Stimulated activated CD4-positive, alpha-beta T cell treated with anti-CD3 and anti-CD28 coated beads, Interleukin-4, amount 100 ng/mL, for 4 hours (primary cell): ENCODE data around the gene CCDC88C.
"Not testable (repeated sequence)": the region's sequence is repeated elsewhere in the genome, so short reads cannot be mapped to it uniquely, and the experiment has no call there.

ENCODE experiments used
- DNase-seq, 2 experiments: peaks; one replicate each; pipeline ENCODE4 v3.0.0-alpha.2; 2020

The CCDC88C gene

GRCh38 chr14:91417983-91418386 lies 365 bp upstream of the CCDC88C start:
- peak; percentile 65 to 66 for DNase-seq

DNA sequence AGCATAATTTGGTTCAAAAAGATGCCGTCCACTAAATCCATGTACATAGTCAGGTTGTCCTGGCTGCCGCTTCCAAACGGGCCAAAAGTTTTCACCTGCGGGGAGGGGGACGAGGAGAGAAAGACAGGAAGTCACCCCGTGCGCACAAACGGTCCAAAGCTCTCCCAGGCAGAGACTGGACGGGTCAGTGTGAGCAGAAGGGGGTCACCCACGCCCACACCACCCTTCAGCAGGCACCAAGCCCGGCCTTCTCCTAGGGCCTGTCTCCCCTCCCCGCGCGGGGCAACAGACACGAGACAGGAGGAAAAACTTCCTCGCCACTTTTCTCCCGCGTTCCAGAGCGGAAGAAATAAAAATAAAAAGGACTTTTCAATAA lies 888 bp downstream of the CCDC88C start:
- DNase-seq = no peak

- peak; percentile 41 to 61 for DNase-seq
Observed at GRCh38 chr14:91415794-91416743, 1.6 kb downstream of the CCDC88C start.

- DNase-seq = no peak
Observed at GRCh38 chr14:91414475-91414833, 3.2 kb downstream of the CCDC88C start.

- DNase-seq = peak in 1 of 2 experiments; percentile 40
Observed at GRCh38 chr14:91413547-91414474, 3.8 kb downstream of the CCDC88C start.

DNA sequence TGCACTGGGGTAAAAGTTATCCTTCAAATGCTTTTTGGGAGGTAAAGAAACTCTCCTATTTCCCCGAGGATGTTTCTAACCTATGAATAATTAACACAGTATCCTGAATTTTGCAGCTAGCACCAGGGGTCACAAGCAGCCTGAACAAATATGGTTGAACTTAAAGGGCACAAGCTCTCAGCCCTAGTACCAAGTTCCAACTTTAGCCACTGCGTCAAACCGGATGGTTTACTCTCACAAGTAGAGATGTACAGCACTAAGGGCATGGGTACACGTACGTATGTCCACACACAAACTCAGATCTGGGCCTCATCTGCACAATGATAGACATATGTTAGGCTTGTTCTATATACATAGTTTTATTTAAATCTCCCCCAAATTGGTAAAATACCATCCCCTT lies 4.7 kb downstream of the CCDC88C start:
- no peak for DNase-seq

- DNase-seq = no peak
Observed at GRCh38 chr14:91410771-91411536, 6.7 kb downstream of the CCDC88C start.

- peak in 1 of 2 experiments; percentile 51 for DNase-seq
Observed at GRCh38 chr14:91409928-91410718, 7.5 kb downstream of the CCDC88C start.

- DNase-seq = not testable (repeated sequence)
Observed at GRCh38 chr14:91409240-91409639, 8.4 kb downstream of the CCDC88C start.

DNA sequence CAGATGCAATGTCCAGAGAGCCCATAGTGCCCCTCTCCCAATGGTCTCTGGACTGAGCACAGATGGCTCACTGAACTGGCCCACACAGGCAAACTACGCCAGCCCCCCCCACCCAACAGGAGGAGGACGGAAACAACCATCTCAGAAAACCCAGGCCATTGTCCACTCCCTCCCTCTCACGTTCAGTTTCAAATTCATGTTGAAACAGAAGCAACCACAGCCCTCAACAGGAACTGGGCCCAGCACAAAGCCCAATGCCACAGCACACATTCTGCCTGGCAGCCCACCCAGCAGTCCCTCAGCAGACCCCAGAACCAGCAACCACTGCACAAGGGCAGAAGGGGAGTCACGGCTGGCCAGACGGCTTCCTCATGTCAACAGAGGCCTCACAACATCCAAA lies 10.6 kb downstream of the CCDC88C start:
- no peak for DNase-seq

- no peak for DNase-seq
Observed at GRCh38 chr14:91406451-91406850, 11.2 kb downstream of the CCDC88C start.

DNA sequence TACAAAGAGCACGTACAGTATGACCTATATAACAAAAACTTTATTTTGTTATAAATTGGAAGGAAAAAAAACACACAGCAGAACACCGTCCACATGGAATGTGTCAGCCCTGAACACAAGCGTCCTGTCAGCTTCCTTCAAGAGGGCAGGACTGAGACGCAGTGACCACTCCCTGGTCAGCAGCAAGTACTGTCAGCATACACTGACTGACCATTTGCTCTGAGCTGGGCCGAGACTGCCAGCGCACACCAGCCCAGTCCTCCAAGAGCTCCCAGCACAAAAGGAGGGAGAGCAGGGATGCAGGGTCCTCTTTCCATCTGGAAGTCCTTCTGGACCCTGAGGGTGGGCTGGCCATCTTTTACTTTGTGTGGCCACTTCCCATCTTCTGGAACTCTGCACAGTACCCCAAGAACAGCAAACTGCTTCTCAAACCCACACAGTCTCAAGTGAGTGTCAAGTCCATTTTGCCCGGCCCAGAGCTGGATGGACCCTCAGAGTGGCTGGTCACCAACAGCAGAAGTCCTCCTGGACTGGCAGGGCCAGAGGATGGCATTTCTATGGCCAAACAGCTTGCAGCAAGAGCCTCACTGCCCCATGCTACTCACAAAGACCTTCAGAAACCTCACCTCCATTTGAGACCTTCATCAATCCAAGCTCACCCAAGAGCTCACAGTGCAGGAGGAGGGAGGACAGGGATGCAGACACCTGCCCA lies 11.7 kb downstream of the CCDC88C start:
- DNase-seq = no peak

DNA sequence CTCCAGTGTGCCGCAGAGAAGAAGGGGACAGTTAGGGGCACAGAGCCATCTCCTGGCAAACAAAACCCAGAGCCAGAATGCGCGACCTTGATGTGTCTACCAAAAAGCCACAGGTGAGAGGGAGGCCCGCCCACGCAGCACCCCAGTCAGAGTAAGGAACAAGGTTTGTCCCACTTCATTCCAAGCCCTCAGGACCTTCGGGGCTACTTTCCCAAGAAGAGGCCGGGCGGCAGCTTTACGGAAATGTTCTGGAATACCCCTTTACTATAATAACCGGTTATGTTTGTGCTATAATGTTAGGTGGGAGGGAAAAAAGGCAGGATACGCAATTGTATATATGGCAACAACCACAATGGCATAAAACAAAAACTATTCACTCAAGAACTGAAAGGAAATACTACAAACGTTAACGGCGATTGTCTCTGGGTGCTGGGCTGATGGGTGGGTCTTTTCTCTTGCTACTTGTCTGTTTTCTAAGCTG lies 12.3 kb downstream of the CCDC88C start:
- peak; percentile 64 to 71 for DNase-seq

- no peak for DNase-seq
Observed at GRCh38 chr14:91402771-91403600, 14.6 kb downstream of the CCDC88C start.

DNA sequence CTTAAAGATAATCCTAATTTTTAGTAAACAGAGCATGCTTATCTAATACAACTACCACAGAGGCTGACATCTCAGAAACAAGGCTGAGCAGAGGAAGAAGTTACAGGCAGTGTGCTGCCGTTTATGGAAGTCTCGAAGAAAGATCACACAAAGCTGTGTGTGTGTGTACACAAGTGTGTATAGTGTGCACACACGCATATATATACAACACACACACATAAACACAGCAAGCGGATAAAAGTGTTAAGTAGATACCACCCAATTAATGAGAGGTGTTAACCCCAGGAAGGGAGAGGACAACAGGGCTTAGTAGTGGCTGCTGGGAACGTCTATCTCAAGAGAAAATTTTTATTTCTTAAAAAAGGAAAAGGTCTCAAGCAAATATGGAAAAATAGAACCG lies 15.3 kb downstream of the CCDC88C start:
- no peak for DNase-seq

GRCh38 chr14:91401751-91402150 lies 15.9 kb downstream of the CCDC88C start:
- DNase-seq = no peak

GRCh38 chr14:91400696-91401095 lies 16.9 kb downstream of the CCDC88C start:
- DNase-seq = no peak

DNA sequence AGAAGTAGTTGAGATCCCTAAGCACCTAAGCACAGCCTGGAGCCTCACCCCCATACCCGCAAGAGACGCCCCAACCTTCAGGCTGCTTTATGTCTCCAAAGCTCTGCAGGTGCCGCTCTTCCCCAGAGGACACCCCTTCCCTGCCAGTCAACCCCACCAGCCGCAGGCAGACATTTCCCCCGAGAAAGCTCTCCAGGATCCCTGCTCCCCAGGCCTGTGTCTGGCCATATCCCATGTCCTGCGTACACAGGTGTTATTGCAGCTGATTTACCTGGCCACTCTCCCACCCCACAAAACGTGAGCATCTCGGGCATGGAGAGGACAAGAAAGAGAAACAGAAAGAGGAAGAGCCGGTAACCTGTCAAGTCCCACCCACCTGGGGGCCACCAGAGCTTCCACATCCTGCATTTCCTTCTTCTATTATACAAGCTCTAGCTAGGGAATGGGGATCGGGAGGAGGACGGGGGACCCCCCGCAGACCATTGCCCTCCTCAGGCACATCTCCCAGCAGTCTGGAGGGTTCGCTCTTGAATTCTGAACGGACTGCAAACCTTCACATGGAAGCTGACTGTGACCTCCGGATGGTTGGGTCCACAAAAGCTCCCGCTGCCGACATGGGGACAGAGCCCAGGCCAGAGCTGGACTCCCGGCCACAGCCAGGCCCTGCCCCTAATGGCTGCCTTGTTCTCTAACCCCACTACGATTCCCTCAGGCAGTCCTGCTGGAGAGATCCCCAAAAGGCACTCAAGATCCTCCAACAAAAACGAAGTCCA lies 17.6 kb downstream of the CCDC88C start:
- peak in 1 of 2 experiments; percentile 36 for DNase-seq

- DNase-seq = no peak
Observed at GRCh38 chr14:91398707-91399106, 18.9 kb downstream of the CCDC88C start.
